ENCODE measurements around the gene TBX21. TPM values are rescaled to one million over a fixed set of nuclear protein-coding genes. Genes with fewer than 3 reads are reported as not detected.

TBX21 gene
- total RNA-seq, 2 experiments from 2014 or later: 73.4 to 76.8 TPM

Other genes with a start within 250 kb of the TBX21 start
- 100 to 1,000 TPM; 121 to 152 TPM for gene NPEPPS, start 202.1 kb upstream of the TBX21 start, total RNA-seq
- 100 to 1,000 TPM; 640 to 656 TPM for gene KPNB1, start 83.3 kb upstream of the TBX21 start, total RNA-seq
- gene TBKBP1, start 39.1 kb upstream of the TBX21 start, total RNA-seq: 10 to 100 TPM; 21.8 to 23.1 TPM
- gene OSBPL7, start 88.6 kb downstream of the TBX21 start, total RNA-seq: 10 to 100 TPM; 12.8 to 12.9 TPM
- gene MRPL10, start 98.3 kb downstream of the TBX21 start, total RNA-seq: 10 to 100 TPM; 66.9 to 70.9 TPM
- gene LRRC46, start 98.4 kb downstream of the TBX21 start, total RNA-seq: under 1 TPM; 0.46 to 0.82 TPM
- gene SCRN2, start 108.0 kb downstream of the TBX21 start, total RNA-seq: 10 to 100 TPM; 21.5 to 25.2 TPM
- under 1 TPM; 0.07 to 0.14 TPM for gene SP6, start 117.9 kb downstream of the TBX21 start, total RNA-seq
- gene SP2, start 163.0 kb downstream of the TBX21 start, total RNA-seq: 10 to 100 TPM; 15.7 to 19.8 TPM
- 10 to 100 TPM; 29.7 to 41.0 TPM for gene PNPO, start 208.3 kb downstream of the TBX21 start, total RNA-seq
- gene PRR15L, start 224.6 kb downstream of the TBX21 start, total RNA-seq: not detected
- gene CDK5RAP3, start 237.9 kb downstream of the TBX21 start, total RNA-seq: 100 to 1,000 TPM; 147 to 156 TPM

Measured in activated CD4-positive, alpha-beta T cell treated with anti-CD3 and anti-CD28 coated beads for 36 hours (primary cell).